Neural progenitor cell (in vitro differentiated cells): ENCODE results near the gene JAKMIP3. TPM values are rescaled to one million over a fixed set of nuclear protein-coding genes. Genes with fewer than 3 reads are reported as not detected.
A peak's percentile ranks its signal among the peaks of the same experiment; 100 is the strongest.

Experiments used
- DNase-seq: peaks from one replicate; pipeline ENCODE4 v3.0.0-alpha.2; 2016; ENCODE audit warnings: low spot score
- H2AFZ ChIP-seq: fragments of 200-600 bp; sonication (generic); replicated peaks from 2 replicates; pipeline ENCODE4 v1.6.1; 2016; ENCODE audit warnings: antibody characterized with exemption
- H3F3A ChIP-seq: fragments of 200-600 bp; sonication (generic); 2 replicates; pipeline ENCODE4 v1.6.1; 2016; ENCODE audit warnings: antibody characterized with exemption, low read depth
- H3K27ac ChIP-seq: fragments of 200-600 bp; sonication (generic); 2 replicates; pipeline ENCODE4 v1.5.1; 2016; ENCODE audit warnings: mild to moderate bottlenecking
- H3K27me3 ChIP-seq: fragments of 200-600 bp; sonication (generic); 2 replicates; pipeline ENCODE4 v1.6.1; 2016; ENCODE audit warnings: mild to moderate bottlenecking, moderate library complexity
- H3K36me3 ChIP-seq: fragments of 200-600 bp; sonication (generic); 2 replicates; pipeline ENCODE4 v1.5.1; 2016
- H3K4me1 ChIP-seq: fragments of 200-600 bp; sonication (generic); 2 replicates; pipeline ENCODE4 v1.6.1; 2016; ENCODE audit warnings: mixed run types
- H3K4me2 ChIP-seq: fragments of 200-600 bp; sonication (generic); 2 replicates; pipeline ENCODE4 v1.6.1; 2016
- H3K4me3 ChIP-seq: fragments of 200-600 bp; sonication (generic); 2 replicates; pipeline ENCODE4 v1.5.1; 2016
- H3K79me2 ChIP-seq: fragments of 200-600 bp; sonication (generic); 2 replicates; pipeline ENCODE4 v1.6.1; 2016; ENCODE audit warnings: low read depth
- H3K9ac ChIP-seq: fragments of 200-600 bp; sonication (generic); 2 replicates; pipeline ENCODE4 v1.6.1; 2016
- H3K9me3 ChIP-seq: fragments of 200-600 bp; sonication (generic); 2 replicates; pipeline ENCODE4 v1.5.1; 2016; ENCODE audit warnings: low read depth
- H4K20me1 ChIP-seq: fragments of 200-600 bp; sonication (generic); 2 replicates; pipeline ENCODE4 v1.6.1; 2016; ENCODE audit warnings: low read depth
- H3K27ac Mint-ChIP-seq: 3 replicates; pipeline ENCODE4 v1.8.0; 2021; ENCODE audit warnings: mixed read lengths
- H3K27me3 Mint-ChIP-seq: 2 replicates; pipeline ENCODE4 v1.8.0; 2022; ENCODE audit warnings: low read depth, mild to moderate bottlenecking, inconsistent platforms, moderate library complexity, mixed read lengths; ENCODE audit not compliant: insufficient read depth
- H3K36me3 Mint-ChIP-seq: 3 replicates; pipeline ENCODE4 v1.8.0; 2021; ENCODE audit warnings: mixed read lengths
- H3K4me1 Mint-ChIP-seq: 3 replicates; pipeline ENCODE4 v1.8.0; 2021; ENCODE audit warnings: mixed read lengths
- H3K4me3 Mint-ChIP-seq: 3 replicates; pipeline ENCODE4 v1.8.0; 2021; ENCODE audit warnings: mild to moderate bottlenecking, moderate library complexity, mixed read lengths
- H3K9me3 Mint-ChIP-seq: 3 replicates; pipeline ENCODE4 v1.8.0; 2020; ENCODE audit warnings: mixed read lengths
- CTCF ChIP-seq: fragments of 200-600 bp; sonication (generic); IDR thresholded peaks from 2 replicates; pipeline ENCODE4 v1.5.1; 2017; ENCODE audit warnings: antibody characterized with exemption, mild to moderate bottlenecking
- EZH2 ChIP-seq: fragments of 200-600 bp; sonication (generic); IDR thresholded peaks from 2 replicates; pipeline ENCODE4 v1.6.1; 2017; ENCODE audit warnings: antibody characterized with exemption, mild to moderate bottlenecking, moderate library complexity
- EZH2phosphoT487 ChIP-seq: fragments of 200-600 bp; sonication (generic); IDR thresholded peaks from 2 replicates; pipeline ENCODE4 v1.6.1; 2017; ENCODE audit warnings: antibody characterized with exemption
- total RNA-seq: library from RNA; depleted of rRNA; stranded (reverse); fragments of >200 nt; gene quantifications from 2 replicates; pipeline ENCODE4 v1.2.3, GENCODE V29; 2015; ENCODE audit warnings: low replicate concordance

Gene JAKMIP3
- total RNA-seq, 1 donor from 2014 or later, result 0.37 TPM

- no peaks in the 10 kb centered on the region for H3K36me3 Mint-ChIP-seq
- H3K4me1 ChIP-seq, result peaks cover 10% of the 10 kb centered on the region
- H3F3A ChIP-seq, result no peaks in the 10 kb centered on the region
- TF ChIP-seq EZH2 (no peak), CTCF (no peak), EZH2phosphoT487 (no peak)
- DNase-seq, result no peak
- no peaks in the 10 kb centered on the region for H3K36me3 ChIP-seq
- H3K4me3 Mint-ChIP-seq, result peak overlapping the region; percentile 45
- H3K4me1 Mint-ChIP-seq, result peaks cover 16% of the 10 kb centered on the region
- peak overlapping the region; percentile 83 for H2AFZ ChIP-seq
- H3K27ac Mint-ChIP-seq, result no peak overlapping the region
- peaks cover 22% of the 10 kb centered on the region for H3K27me3 ChIP-seq
- H3K27ac ChIP-seq, result no peak overlapping the region
- H3K9ac ChIP-seq, result no peak overlapping the region
- H3K79me2 ChIP-seq, result no peaks in the 10 kb centered on the region
- H3K4me2 ChIP-seq, result peak overlapping the region; percentile 76
- no peaks in the 10 kb centered on the region for H3K9me3 ChIP-seq
- H3K4me3 ChIP-seq, result peak overlapping the region; percentile 28
- no peaks in the 10 kb centered on the region for H3K9me3 Mint-ChIP-seq
- no peaks in the 10 kb centered on the region for H4K20me1 ChIP-seq
- H3K27me3 Mint-ChIP-seq, result peaks cover 13% of the 10 kb centered on the region
Observed at GRCh38 chr10:132064771-132065437, 842 bp upstream of the JAKMIP3 start.

GRCh38 chr10:132066186-132066585 is 440 bp downstream of the JAKMIP3 start:
- Mint-ChIP-seq H3K4me3 (peak overlapping the region; percentile 80), H3K27me3 (peaks cover 11% of the 10 kb centered on the region), H3K27ac (peak overlapping the region; percentile 57), H3K9me3 (no peaks in the 10 kb centered on the region), H3K4me1 (peaks cover 16% of the 10 kb centered on the region), H3K36me3 (no peaks in the 10 kb centered on the region)
- H3K79me2 ChIP-seq, result no peaks in the 10 kb centered on the region
- no peak for DNase-seq
- TF ChIP-seq EZH2, result no peak
- TF ChIP-seq CTCF, result no peak
- no peak for TF ChIP-seq EZH2phosphoT487
- peak overlapping the region; percentile 28 for H3K4me3 ChIP-seq
- peaks cover 22% of the 10 kb centered on the region for H3K27me3 ChIP-seq
- no peaks in the 10 kb centered on the region for H3K36me3 ChIP-seq
- H3K27ac ChIP-seq, result no peak overlapping the region
- H3K9ac ChIP-seq, result no peak overlapping the region
- H2AFZ ChIP-seq, result peak overlapping the region; percentile 83
- H3K4me1 ChIP-seq, result peaks cover 10% of the 10 kb centered on the region
- no peaks in the 10 kb centered on the region for H3F3A ChIP-seq
- peak overlapping the region; percentile 76 for H3K4me2 ChIP-seq
- no peaks in the 10 kb centered on the region for H3K9me3 ChIP-seq
- no peaks in the 10 kb centered on the region for H4K20me1 ChIP-seq

- TF ChIP-seq EZH2 (no peak), EZH2phosphoT487 (no peak), CTCF (no peak)
- H3K36me3 Mint-ChIP-seq, result no peaks in the 10 kb centered on the region
- no peak overlapping the region for H3K4me3 Mint-ChIP-seq
- peaks cover 16% of the 10 kb centered on the region for H3K4me1 Mint-ChIP-seq
- Histone ChIP-seq H3K9me3 (no peaks in the 10 kb centered on the region), H3K27me3 (peaks cover 22% of the 10 kb centered on the region), H4K20me1 (no peaks in the 10 kb centered on the region), H3F3A (no peaks in the 10 kb centered on the region), H3K79me2 (no peaks in the 10 kb centered on the region), H2AFZ (no peak overlapping the region), H3K9ac (no peak overlapping the region), H3K27ac (no peak overlapping the region), H3K4me3 (no peak overlapping the region), H3K36me3 (no peaks in the 10 kb centered on the region), H3K4me1 (peaks cover 10% of the 10 kb centered on the region), H3K4me2 (no peak overlapping the region)
- H3K27me3 Mint-ChIP-seq, result peaks cover 11% of the 10 kb centered on the region
- no peaks in the 10 kb centered on the region for H3K9me3 Mint-ChIP-seq
- no peak for DNase-seq
- no peak overlapping the region for H3K27ac Mint-ChIP-seq
Observed at GRCh38 chr10:132066812-132067211, 1.1 kb downstream of the JAKMIP3 start.
